BJ (cell line): ENCODE data around the gene NLRC3. TPM values are rescaled to one million over a fixed set of nuclear protein-coding genes. Genes with fewer than 3 reads are reported as not detected.

Experiments used
- CTCF ChIA-PET: fragments of 350-600 bp; formaldehyde crosslinking; extraction: SDS; loops from one replicate; lab custom pipeline; 2021; ENCODE audit warnings: antibody characterized with exemption, inconsistent platforms; lab: Yijun Ruan, JAX
- POLR2A ChIA-PET: fragments of 300-600 bp; sonication (Branson Sonifier 250); formaldehyde crosslinking; extraction: SDS; loops from one replicate; lab custom pipeline; 2021; ENCODE audit warnings: antibody characterized with exemption; lab: Charles Lee
- DNase-seq: peaks from one replicate; pipeline ENCODE4 v3.0.0-alpha.2; 2011; ENCODE audit warnings: low read depth
- H3K27me3 ChIP-seq: 2 replicates; pipeline ENCODE4 v1.6.0; 2011; ENCODE audit warnings: low read length; ENCODE audit not compliant: control insufficient read depth, insufficient read depth
- H3K36me3 ChIP-seq: 2 replicates; pipeline ENCODE4 v1.5.1; 2011; ENCODE audit warnings: low read length; ENCODE audit not compliant: control insufficient read depth, insufficient read depth
- H3K4me3 ChIP-seq: 2 replicates; pipeline ENCODE4 v1.5.1; 2011; ENCODE audit warnings: low read depth, mild to moderate bottlenecking, control low read depth, low read length
- polyA plus RNA-seq: library from polyadenylated mRNA; depleted of rRNA; stranded (reverse); fragments of >200 nt; gene quantifications from 2 replicates; pipeline ENCODE4 v1.2.3, GENCODE V29; 2011
- TF ChIP-seq, protein P1 (sequence below): IDR thresholded peaks from 2 replicates; pipeline ENCODE4 v1.5.1; 2011; ENCODE audit warnings: low read depth, mild to moderate bottlenecking, control low read depth, inconsistent platforms, low read length, moderate library complexity; ENCODE audit not compliant: insufficient read depth

The NLRC3 gene
- polyA plus RNA-seq, 1 experiment, result not detected

DNA sequence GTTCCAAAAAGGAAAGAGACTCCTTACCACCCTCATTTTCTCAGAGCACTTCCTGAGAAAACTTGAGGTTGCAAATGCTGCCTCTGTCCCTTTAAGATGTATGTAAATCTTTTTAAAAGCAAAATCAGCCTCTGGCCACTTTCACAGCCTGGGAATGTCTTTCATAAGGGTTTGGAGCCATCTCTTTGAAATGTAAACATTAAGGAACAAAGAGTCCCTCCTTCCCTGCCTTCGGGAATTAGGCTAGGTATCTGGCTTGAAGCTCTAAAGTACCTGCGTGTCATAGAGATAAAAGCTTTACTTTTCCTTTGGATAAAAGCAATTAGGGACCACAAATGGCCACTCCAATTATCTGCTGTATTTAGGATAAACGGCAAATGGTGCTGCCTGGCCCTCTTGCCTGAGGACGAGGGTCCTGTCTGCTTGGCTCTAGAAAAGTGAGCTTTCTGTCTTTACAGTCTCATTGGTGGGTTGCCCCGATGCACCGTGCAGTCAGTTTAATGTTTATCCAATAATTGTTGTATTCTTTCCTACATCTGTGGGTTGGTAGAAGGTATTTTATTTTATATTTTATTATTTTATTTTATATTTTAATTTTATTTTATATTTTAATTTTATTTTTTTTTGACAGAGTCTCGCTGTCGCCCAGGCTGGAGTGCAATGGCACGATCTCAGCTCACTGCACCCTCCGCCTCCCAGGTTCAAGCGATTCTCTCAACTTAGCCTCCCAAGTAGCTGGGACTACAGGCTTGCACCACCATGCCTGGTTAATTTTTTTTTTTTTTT, 23.9 kb downstream of the NLRC3 start:
- ChIA-PET CTCF (no interaction called here), POLR2A (interaction anchor here (0.6 kb wide), 1 partner anchor 127 kb away, joined by 4 read pairs; no protein-coding TSS in a partner anchor)
- Histone ChIP-seq H3K4me3 (no peak overlapping the region), H3K36me3 (no peaks in the 10 kb centered on the region), H3K27me3 (peaks cover 6% of the 10 kb centered on the region)
- no peak for DNase-seq
- TF ChIP-seq, protein P1, sequence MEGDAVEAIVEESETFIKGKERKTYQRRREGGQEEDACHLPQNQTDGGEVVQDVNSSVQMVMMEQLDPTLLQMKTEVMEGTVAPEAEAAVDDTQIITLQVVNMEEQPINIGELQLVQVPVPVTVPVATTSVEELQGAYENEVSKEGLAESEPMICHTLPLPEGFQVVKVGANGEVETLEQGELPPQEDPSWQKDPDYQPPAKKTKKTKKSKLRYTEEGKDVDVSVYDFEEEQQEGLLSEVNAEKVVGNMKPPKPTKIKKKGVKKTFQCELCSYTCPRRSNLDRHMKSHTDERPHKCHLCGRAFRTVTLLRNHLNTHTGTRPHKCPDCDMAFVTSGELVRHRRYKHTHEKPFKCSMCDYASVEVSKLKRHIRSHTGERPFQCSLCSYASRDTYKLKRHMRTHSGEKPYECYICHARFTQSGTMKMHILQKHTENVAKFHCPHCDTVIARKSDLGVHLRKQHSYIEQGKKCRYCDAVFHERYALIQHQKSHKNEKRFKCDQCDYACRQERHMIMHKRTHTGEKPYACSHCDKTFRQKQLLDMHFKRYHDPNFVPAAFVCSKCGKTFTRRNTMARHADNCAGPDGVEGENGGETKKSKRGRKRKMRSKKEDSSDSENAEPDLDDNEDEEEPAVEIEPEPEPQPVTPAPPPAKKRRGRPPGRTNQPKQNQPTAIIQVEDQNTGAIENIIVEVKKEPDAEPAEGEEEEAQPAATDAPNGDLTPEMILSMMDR, result no peak

- TF ChIP-seq, protein P1, result no peak
- Histone ChIP-seq H3K36me3 (no peaks in the 10 kb centered on the region), H3K27me3 (peaks cover 3% of the 10 kb centered on the region), H3K4me3 (no peak overlapping the region)
- ChIA-PET POLR2A (no interaction called here), CTCF (interaction anchor here (0.7 kb wide), 1 partner anchor 997 kb away, joined by 3 read pairs; no protein-coding TSS in a partner anchor)
- no peak for DNase-seq
These were observed 26.1 kb downstream of the NLRC3 start for GRCh38 chr16:3550851-3551847.

DNA sequence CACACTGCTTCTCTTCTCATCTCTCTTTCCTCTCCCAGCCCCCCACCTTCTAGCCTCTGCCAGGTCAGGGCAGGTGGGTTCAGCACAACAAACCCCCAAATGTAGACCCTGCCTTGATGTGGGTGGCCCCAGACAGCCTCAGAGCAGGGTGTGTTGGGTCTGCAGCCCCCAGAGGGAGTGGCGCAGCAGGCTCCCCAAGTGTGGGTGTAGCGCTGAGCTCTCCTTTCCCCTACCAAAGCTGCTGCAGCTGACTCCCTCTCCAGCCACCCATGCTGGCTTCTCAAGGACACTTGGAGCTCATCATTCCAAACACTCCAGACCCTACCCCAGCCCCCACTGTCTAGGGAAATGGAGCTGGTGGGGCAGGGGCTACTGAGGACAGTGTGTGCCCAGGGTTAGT, 27.3 kb downstream of the NLRC3 start:
- Histone ChIP-seq H3K27me3 (peaks cover 3% of the 10 kb centered on the region), H3K36me3 (no peaks in the 10 kb centered on the region), H3K4me3 (no peak overlapping the region)
- no peak for DNase-seq
- ChIA-PET POLR2A (no interaction called here), CTCF (no interaction called here)
- TF ChIP-seq, protein P1, result no peak

- no peaks in the 10 kb centered on the region for H3K36me3 ChIP-seq
- TF ChIP-seq, protein P1, result no peak
- H3K4me3 ChIP-seq, result no peak overlapping the region
- POLR2A ChIA-PET, result no interaction called here
- no peaks in the 10 kb centered on the region; the same call in 1 of the 2 replicates for H3K27me3 ChIP-seq
- no peak for DNase-seq
- CTCF ChIA-PET, result no interaction called here
These were observed 28.3 kb downstream of the NLRC3 start for GRCh38 chr16:3548859-3549258.

DNA sequence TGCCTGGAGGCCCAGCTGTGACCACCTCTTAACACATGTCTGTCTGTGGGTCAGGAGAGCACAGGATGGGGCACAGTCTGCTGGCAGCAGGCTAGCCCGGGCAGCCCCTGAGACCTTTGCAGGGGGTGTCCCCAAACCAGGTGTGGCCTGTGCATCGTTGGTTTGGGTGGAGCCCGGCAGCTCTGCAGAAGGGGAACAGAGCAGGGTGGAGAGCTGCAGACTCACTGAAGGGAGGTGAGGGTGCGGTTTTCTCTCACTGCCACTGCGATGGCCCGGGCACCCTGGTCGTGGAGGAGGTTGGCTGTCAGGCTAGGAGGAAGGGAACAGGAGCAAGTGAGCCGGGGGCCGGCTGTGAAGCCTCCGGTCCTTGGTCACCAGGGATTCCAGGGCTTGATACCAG, 28.8 kb downstream of the NLRC3 start:
- Histone ChIP-seq H3K36me3 (no peaks in the 10 kb centered on the region), H3K4me3 (no peak overlapping the region), H3K27me3 (no peaks in the 10 kb centered on the region; the same call in 1 of the 2 replicates)
- no peak for DNase-seq
- ChIA-PET POLR2A (no interaction called here), CTCF (no interaction called here)
- TF ChIP-seq, protein P1, result no peak
